GM21723 (cell line): ENCODE data around the gene KCNMB2.

Experiments
- ATAC-seq: cut with Tn5 transposase; IDR thresholded peaks from one replicate; pipeline ENCODE4 v1.9.1; 2021; ENCODE audit warnings: mild to moderate bottlenecking, moderate library complexity; ENCODE audit not compliant: unreplicated experiment

Gene KCNMB2

GRCh38 chr3:178634975-178635374 lies 98.7 kb downstream of the KCNMB2 start:
- no peak for ATAC-seq

DNA sequence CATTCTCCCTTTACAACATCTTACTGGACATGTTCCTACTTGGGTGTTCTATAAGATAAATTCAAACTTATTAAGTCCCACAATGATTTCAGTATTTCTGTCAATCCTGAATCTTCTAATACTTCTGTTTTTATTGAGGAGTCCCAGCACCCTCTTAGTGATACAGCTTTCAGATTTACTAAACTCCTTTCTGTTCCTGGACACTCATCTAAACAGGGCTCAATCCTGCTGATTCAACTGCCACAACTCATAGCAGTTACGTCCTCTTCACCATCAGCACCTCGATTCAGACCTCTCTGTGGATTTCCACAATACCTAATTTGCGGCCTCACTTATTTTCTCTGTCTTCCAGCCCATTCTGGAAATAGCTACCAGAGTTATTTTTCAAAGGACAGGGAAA lies 101.6 kb downstream of the KCNMB2 start:
- no peak for ATAC-seq

- ATAC-seq, result no peak
Observed at GRCh38 chr3:178645503-178645902, 109.3 kb downstream of the KCNMB2 start.

DNA sequence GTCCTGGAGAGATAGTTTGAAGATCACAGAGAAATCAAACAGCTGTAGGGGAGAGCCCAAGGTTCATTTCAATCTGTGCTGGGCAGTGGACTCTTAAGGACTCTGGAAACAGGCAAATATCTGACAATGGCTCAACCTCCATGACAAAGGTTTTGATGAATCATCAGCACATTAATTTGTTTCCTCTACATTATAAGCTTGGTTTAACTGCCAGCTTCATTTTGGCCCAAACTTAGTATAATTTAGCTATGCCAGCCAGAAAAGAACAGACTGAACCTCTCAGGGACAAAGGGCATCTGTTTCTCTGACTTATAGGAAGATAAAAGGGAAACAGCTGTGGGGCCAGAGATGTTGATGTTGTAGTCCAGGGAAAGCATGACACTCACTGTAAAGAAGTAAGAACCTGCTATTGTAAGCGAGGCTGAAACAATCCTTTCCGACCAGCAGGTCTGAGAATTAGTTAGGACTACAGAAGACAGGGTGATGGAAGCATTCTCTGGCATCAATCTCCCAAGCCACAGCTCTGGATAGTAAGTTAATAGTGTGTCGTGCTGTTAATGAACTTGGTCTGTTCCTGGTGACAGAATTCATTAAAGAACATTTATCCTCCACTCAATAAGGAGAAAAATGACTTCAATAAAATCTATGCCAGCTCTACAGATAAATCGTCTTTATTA lies 110.1 kb downstream of the KCNMB2 start:
- ATAC-seq, result no peak

DNA sequence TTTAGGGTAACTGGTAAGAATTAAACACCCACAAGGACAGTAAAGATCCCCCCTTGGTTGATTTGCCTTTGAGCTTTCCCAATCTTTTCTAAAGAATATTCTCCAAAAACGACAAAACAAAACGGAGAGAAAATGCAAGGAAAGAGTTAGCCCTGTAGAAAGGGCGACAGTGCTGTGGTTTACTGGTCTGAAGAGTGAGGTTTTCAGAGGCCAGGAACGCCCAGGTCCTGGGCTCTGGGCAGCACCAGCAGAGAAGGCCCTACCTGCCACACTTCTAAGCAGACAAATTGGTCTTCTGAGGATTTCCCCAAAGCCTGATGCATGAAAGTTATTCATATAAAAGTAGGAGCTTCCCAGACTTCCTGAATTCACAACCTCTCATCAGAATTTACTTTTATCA lies 119.3 kb downstream of the KCNMB2 start:
- ATAC-seq, result no peak

- no peak for ATAC-seq
Observed at GRCh38 chr3:178658694-178659325, 122.6 kb downstream of the KCNMB2 start.

DNA sequence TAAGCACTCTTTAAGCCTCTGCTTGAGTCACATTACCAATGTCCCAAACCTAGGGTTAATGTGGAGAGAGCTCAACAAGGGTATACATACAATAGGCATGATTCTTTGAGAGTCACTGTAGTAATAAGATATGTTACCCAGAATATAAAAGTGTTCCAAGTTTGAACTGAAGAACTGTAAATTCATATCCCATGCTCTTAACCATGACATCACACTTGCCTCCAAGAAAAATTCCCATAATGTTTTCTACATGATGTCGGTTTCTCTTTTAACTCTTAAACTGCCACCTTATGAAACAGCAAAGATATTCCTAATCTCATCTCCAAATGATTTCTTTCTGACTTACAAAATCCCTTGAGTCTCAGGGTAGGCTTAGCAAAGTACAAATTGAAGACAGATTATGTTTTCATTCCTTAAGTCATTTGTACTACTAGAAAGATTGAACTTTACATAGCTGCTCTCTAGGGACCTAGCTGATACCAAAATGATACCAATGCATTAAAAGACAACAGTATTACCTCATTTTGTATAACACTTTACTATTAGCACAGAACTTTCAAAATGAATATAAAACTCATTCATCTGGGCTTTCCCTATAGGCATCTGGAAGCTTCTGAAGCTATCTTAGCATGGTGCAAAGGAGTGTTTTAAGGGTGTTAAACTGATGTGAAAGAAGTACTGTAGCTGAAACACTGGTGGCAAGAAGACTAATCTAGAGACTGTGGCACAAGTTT lies 127.1 kb downstream of the KCNMB2 start:
- ATAC-seq, result peak; percentile 75

DNA sequence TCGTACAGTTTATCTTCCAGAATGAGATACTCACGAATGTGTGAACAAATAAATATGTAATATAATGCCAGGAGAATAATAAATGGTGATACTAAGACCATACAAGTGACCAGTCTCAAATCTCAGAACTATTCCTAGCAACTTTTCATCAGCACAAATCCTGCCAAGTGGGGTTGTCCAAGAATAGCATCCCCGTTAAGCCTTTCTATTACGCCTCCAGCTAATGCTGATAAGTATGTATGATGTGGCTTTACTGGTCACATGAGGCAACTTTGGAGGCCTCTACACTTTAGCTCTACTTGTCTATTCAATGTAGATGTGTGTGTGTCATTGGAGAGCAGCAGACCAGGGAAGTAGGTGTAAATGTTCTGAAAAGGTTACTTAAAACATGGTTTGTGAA lies 129.5 kb downstream of the KCNMB2 start:
- ATAC-seq, result no peak

- ATAC-seq, result peak; percentile 30
Observed at GRCh38 chr3:178669022-178669601, 132.9 kb downstream of the KCNMB2 start.

DNA sequence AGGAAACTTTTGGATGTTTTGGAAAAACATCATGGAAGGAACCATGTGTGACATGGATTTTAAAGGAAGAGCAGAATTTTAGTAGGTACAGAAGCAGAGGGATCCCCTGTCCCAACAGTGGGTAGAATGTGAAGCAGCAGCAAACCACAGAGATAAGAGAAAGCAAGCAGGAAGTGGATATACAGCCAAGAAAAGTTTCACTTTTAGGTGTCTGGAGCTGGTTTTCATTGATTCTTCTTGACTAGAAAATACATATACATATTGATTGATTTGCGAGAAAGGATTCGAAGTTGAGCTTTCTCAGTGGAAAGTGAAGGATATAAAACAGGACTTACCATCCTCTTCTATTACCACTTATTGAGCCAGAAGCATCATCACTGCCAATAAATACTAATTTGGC lies 133.5 kb downstream of the KCNMB2 start:
- ATAC-seq, result peak; percentile 48

GRCh38 chr3:178671377-178671776 lies 135.1 kb downstream of the KCNMB2 start:
- ATAC-seq, result peak; percentile 36

- ATAC-seq, result peak; percentile 44
Observed at GRCh38 chr3:178671791-178672190, 135.6 kb downstream of the KCNMB2 start.

- ATAC-seq, result no peak
Observed at GRCh38 chr3:178672275-178672674, 136.0 kb downstream of the KCNMB2 start.

DNA sequence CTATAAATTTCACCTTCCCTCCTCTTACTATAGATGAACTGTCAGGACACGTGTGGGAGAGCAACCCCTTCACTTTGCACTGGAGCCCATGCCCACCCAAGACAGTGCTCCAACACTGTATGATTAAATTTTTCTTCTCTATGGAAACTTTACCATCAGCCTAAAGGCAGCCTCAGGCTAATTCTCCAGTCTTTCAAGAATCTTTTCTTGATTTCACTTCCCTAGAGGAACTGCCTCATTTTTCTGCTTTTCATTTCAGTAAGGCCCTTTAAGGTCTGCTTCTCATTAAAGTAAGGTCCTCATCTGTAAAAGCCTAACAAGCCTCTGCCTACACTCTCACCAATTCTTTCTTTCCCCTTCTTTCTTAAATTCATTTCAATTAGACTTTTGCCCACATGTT lies 137.3 kb downstream of the KCNMB2 start:
- ATAC-seq, result no peak

GRCh38 chr3:178676077-178676476 lies 139.8 kb downstream of the KCNMB2 start:
- no peak for ATAC-seq

- peak; percentile 78 for ATAC-seq
Observed at GRCh38 chr3:178676942-178677790, 140.9 kb downstream of the KCNMB2 start.

GRCh38 chr3:178677961-178678360 lies 141.7 kb downstream of the KCNMB2 start:
- ATAC-seq, result no peak

DNA sequence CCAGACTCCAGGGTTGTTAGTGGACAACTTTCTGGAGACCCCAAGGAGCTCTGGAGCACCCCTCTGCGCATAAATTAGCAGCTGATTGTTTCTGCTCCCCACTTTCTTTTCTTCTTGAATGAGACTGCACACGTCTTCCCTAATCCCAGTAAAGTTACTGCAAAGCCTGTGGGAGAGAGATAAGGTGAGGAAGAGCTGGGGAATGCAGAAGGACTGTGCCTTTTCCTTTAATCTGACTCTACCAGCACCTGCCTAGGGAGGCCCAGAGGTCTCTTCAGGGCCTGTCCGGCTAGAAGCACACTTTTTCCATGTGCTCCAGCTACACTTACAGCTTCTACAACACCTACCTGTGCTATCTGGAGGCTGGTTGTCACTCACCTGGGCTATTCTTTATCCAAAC lies 143.8 kb downstream of the KCNMB2 start:
- no peak for ATAC-seq

DNA sequence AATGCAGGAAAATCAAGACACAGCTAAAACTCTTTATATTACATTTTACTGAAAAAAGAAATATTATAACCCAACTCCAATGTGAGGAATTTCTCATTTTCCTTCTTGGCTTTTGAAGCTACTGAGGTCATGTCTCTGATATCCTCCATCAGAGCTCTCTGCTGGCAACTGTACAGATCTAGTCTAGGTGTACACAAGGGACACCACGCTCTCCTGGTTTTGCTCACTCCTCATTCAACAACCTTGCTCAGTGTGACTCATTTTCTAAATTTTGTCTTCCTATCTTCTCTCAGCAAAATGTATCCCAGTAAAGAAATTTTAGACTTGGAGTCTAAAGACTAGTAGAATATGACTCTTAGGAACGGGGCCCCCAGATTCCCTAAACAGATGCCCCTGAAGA lies 144.3 kb downstream of the KCNMB2 start:
- no peak for ATAC-seq

DNA sequence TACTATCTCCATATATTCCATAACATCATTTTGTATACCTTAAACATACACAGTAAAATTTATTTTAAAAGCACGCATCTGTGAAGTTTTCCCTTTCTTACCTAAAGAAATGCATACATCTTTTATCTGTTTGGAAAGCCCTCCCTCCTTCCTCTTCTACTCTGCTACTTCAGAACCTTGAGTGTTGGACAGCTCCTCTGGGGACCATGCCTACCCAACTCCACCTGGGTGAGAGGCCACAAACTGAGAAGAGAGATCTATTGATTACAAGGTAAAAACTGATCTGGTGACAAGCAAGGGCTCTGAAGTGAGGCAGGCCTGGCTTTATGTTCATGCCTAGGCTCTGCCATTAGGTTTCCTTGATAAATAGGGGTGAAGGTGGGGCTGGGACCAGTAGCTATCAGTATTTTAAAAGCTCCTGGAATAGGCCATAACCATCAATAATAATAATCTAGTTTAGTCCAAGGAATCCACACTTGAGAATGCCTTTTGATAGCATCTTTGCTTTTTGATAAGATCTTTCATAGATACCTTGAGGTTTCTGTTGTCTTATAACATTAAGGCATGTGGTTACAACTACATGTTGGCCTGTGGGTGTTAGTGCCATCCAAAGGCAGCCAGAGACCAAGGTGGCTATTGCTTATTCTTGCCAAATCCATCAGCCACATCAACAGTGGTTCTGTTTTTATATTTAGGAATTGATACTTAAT lies 148.8 kb downstream of the KCNMB2 start:
- no peak for ATAC-seq
